Medulla oblongata (tissue), 1 donor: ENCODE data around the gene GLIS1.
"Not testable (repeated sequence)": the region's sequence is repeated elsewhere in the genome, so short reads cannot be mapped to it uniquely, and the experiment has no call there.

Source experiments
- DNase-seq: peaks from one replicate; pipeline ENCODE4 v3.0.0-alpha.2; 2015; ENCODE audit errors: extremely low spot score

Gene GLIS1

GRCh38 chr1:53562981-53563379 lies 176.0 kb downstream of the GLIS1 start:
- no peak for DNase-seq

GRCh38 chr1:53562291-53562980 lies 176.5 kb downstream of the GLIS1 start:
- DNase-seq: no peak

GRCh38 chr1:53561503-53562105 lies 177.4 kb downstream of the GLIS1 start:
- no peak for DNase-seq

- DNase-seq: no peak
These were observed 178.1 kb downstream of the GLIS1 start for GRCh38 chr1:53560581-53561502.

- DNase-seq: no peak
These were observed 178.9 kb downstream of the GLIS1 start for GRCh38 chr1:53559854-53560580.

GRCh38 chr1:53559391-53559815 lies 179.6 kb downstream of the GLIS1 start:
- no peak for DNase-seq

- DNase-seq: no peak
These were observed 180.1 kb downstream of the GLIS1 start for GRCh38 chr1:53558739-53559315.

GRCh38 chr1:53557830-53558738 lies 180.9 kb downstream of the GLIS1 start:
- DNase-seq: no peak

GRCh38 chr1:53557369-53557768 lies 181.6 kb downstream of the GLIS1 start:
- no peak for DNase-seq

GRCh38 chr1:53556657-53557227 lies 182.2 kb downstream of the GLIS1 start:
- no peak for DNase-seq

- DNase-seq: not testable (repeated sequence)
These were observed 183.2 kb downstream of the GLIS1 start for GRCh38 chr1:53555620-53556326.

GRCh38 chr1:53554592-53555305 lies 184.2 kb downstream of the GLIS1 start:
- no peak for DNase-seq

GRCh38 chr1:53553734-53554509 lies 185.0 kb downstream of the GLIS1 start:
- no peak for DNase-seq

GRCh38 chr1:53552981-53553733 lies 185.8 kb downstream of the GLIS1 start:
- DNase-seq: no peak

GRCh38 chr1:53552146-53552861 lies 186.7 kb downstream of the GLIS1 start:
- DNase-seq: no peak

GRCh38 chr1:53551428-53551995 lies 187.5 kb downstream of the GLIS1 start:
- DNase-seq: no peak
